WTC11 (cell line): ENCODE measurements around the gene ACTMAP. TPM values are rescaled to one million over a fixed set of nuclear protein-coding genes. Genes with fewer than 3 reads are reported as not detected.

Experiments
- ATAC-seq: fragments of 200-7000 bp; cut with Tn5 transposase; 2 replicates; pipeline ENCODE4 v1.10.0; 2021; ENCODE audit warnings: mild to moderate bottlenecking, moderate library complexity
- CTCF ChIA-PET: fragments of 300-600 bp; sonication (Branson Sonifier 250); formaldehyde crosslinking; loops from one replicate; lab custom pipeline; 2021; ENCODE audit warnings: antibody characterized with exemption; lab: Charles Lee
- POLR2A ChIA-PET: fragments of 350-600 bp; sonication (Branson Sonifier 250); formaldehyde crosslinking; loops from one replicate; lab custom pipeline; 2021; ENCODE audit warnings: antibody characterized with exemption; lab: Charles Lee
- DNase-seq: peaks from one replicate; pipeline ENCODE4 v3.0.0; 2021; ENCODE audit warnings: low spot score
- H3K27ac Mint-ChIP-seq: 2 replicates; pipeline ENCODE4 v1.8.0; 2021; ENCODE audit warnings: mixed read lengths
- H3K27me3 Mint-ChIP-seq: 2 replicates; pipeline ENCODE4 v1.8.0; 2021; ENCODE audit warnings: low read depth, mild to moderate bottlenecking, moderate library complexity, mixed read lengths
- H3K36me3 Mint-ChIP-seq: 2 replicates; pipeline ENCODE4 v1.8.0; 2021; ENCODE audit warnings: mixed read lengths
- H3K4me1 Mint-ChIP-seq: 2 replicates; pipeline ENCODE4 v1.8.0; 2022; ENCODE audit warnings: mixed read lengths
- H3K4me3 Mint-ChIP-seq: 2 replicates; pipeline ENCODE4 v1.8.0; 2021; ENCODE audit warnings: mild to moderate bottlenecking, moderate library complexity, mixed read lengths
- H3K9me3 Mint-ChIP-seq: 2 replicates; pipeline ENCODE4 v1.8.0; 2021; ENCODE audit warnings: mixed read lengths
- CBFB ChIP-seq: sonication (generic); formaldehyde crosslinking; IDR thresholded peaks from 2 replicates; pipeline ENCODE4 v1.8.1; 2022; ENCODE audit warnings: mild to moderate bottlenecking, low read depth, missing genetic modification reagents
- ELF4 ChIP-seq: sonication (generic); formaldehyde crosslinking; IDR thresholded peaks from 2 replicates; pipeline ENCODE4 v1.8.1; 2022; ENCODE audit warnings: low read depth, mild to moderate bottlenecking, moderate library complexity, missing genetic modification reagents
- EMX1 ChIP-seq: fragments of 250-450 bp; sonication (Bioruptor Pico); IDR thresholded peaks from 2 replicates; pipeline ENCODE4 v1.8.0; 2021; ENCODE audit warnings: mild to moderate bottlenecking
- ETV6 ChIP-seq: sonication (generic); formaldehyde crosslinking; IDR thresholded peaks from 2 replicates; pipeline ENCODE4 v1.8.1; 2022; ENCODE audit warnings: mild to moderate bottlenecking, missing genetic modification reagents
- FOXK1 ChIP-seq: sonication (generic); formaldehyde crosslinking; IDR thresholded peaks from 2 replicates; pipeline ENCODE4 v1.8.0; 2022; ENCODE audit warnings: mild to moderate bottlenecking, moderate library complexity, missing genetic modification reagents
- GRHL2 ChIP-seq: fragments of 250-450 bp; sonication (Bioruptor Pico); IDR thresholded peaks from 2 replicates; pipeline ENCODE4 v1.8.0; 2022; ENCODE audit warnings: mild to moderate bottlenecking, moderate library complexity; ENCODE audit not compliant: insufficient replicate concordance, severe bottlenecking
- HMGA2 ChIP-seq: fragments of 250-450 bp; sonication (Bioruptor Pico); IDR thresholded peaks from 2 replicates; pipeline ENCODE4 v1.4.0; 2021; ENCODE audit warnings: mild to moderate bottlenecking, moderate library complexity
- IRF2 ChIP-seq: sonication (generic); formaldehyde crosslinking; IDR thresholded peaks from 2 replicates; pipeline ENCODE4 v1.8.0; 2022; ENCODE audit warnings: low read depth, missing genetic modification reagents, borderline replicate concordance
- NFATC4 ChIP-seq: fragments of 250-450 bp; sonication (Bioruptor Pico); IDR thresholded peaks from 2 replicates; pipeline ENCODE4 v1.9.0; 2021; ENCODE audit warnings: mild to moderate bottlenecking
- NR1H2 ChIP-seq: sonication (generic); formaldehyde crosslinking; IDR thresholded peaks from 2 replicates; pipeline ENCODE4 v1.9.0; 2021; ENCODE audit warnings: mild to moderate bottlenecking, moderate library complexity, missing genetic modification reagents
- NR2C2 ChIP-seq: sonication (generic); formaldehyde crosslinking; IDR thresholded peaks from 2 replicates; pipeline ENCODE4 v1.8.0; 2022; ENCODE audit warnings: mild to moderate bottlenecking, missing genetic modification reagents
- NR3C1 ChIP-seq: sonication (generic); formaldehyde crosslinking; conservative IDR thresholded peaks from 2 replicates; pipeline ENCODE4 v1.8.1; 2023; ENCODE audit warnings: low read depth, mild to moderate bottlenecking, missing genetic modification reagents
- RELA ChIP-seq: sonication (generic); formaldehyde crosslinking; IDR thresholded peaks from 2 replicates; pipeline ENCODE4 v1.8.1; 2022; ENCODE audit warnings: missing genetic modification reagents, mild to moderate bottlenecking, borderline replicate concordance
- TEAD1 ChIP-seq: sonication (generic); formaldehyde crosslinking; IDR thresholded peaks from 2 replicates; pipeline ENCODE4 v1.8.0; 2022; ENCODE audit warnings: mild to moderate bottlenecking, missing genetic modification reagents
- TEAD4 ChIP-seq: sonication (generic); formaldehyde crosslinking; IDR thresholded peaks from 2 replicates; pipeline ENCODE4 v1.8.0; 2022; ENCODE audit warnings: mild to moderate bottlenecking, missing genetic modification reagents
- USF2 ChIP-seq: sonication (generic); formaldehyde crosslinking; IDR thresholded peaks from 2 replicates; pipeline ENCODE4 v1.8.1; 2023; ENCODE audit warnings: mild to moderate bottlenecking, missing genetic modification reagents, moderate library complexity
- ZNF138 ChIP-seq: sonication (generic); formaldehyde crosslinking; conservative IDR thresholded peaks from 2 replicates; pipeline ENCODE4 v1.8.1; 2022; ENCODE audit warnings: mild to moderate bottlenecking, moderate library complexity, missing genetic modification reagents
- ZNF232 ChIP-seq: sonication (generic); formaldehyde crosslinking; IDR thresholded peaks from 2 replicates; pipeline ENCODE4 v1.8.0; 2022; ENCODE audit warnings: mild to moderate bottlenecking, missing genetic modification reagents
- ZNF396 ChIP-seq: fragments of 250-450 bp; sonication (Bioruptor Pico); IDR thresholded peaks from 2 replicates; pipeline ENCODE4 v1.8.0; 2021; ENCODE audit warnings: mild to moderate bottlenecking, moderate library complexity, borderline replicate concordance
- ZNF416 ChIP-seq: fragments of 250-450 bp; sonication (Bioruptor Pico); IDR thresholded peaks from 2 replicates; pipeline ENCODE4 v1.9.0; 2021; ENCODE audit warnings: mild to moderate bottlenecking, inconsistent platforms
- ZNF425 ChIP-seq: fragments of 250-450 bp; sonication (Bioruptor Pico); conservative IDR thresholded peaks from 2 replicates; pipeline ENCODE4 v1.9.0; 2021; ENCODE audit warnings: mild to moderate bottlenecking
- total RNA-seq: library from RNA; stranded (reverse); gene quantifications from 3 replicates; pipeline ENCODE4 v1.2.3, GENCODE V29; 2021
- TF ChIP-seq, protein P1 (sequence below): sonication (generic); formaldehyde crosslinking; IDR thresholded peaks from 2 replicates; pipeline ENCODE4 v1.8.0; 2023; ENCODE audit warnings: missing genetic modification reagents, mild to moderate bottlenecking, borderline replicate concordance
- TF ChIP-seq, protein P2 (sequence below): sonication (generic); formaldehyde crosslinking; IDR thresholded peaks from 2 replicates; pipeline ENCODE4 v1.8.1; 2023; ENCODE audit warnings: mild to moderate bottlenecking, missing genetic modification reagents, moderate library complexity
- TF ChIP-seq, protein P3 (sequence below): sonication (generic); formaldehyde crosslinking; IDR thresholded peaks from 2 replicates; pipeline ENCODE4 v1.8.0; 2022; ENCODE audit warnings: mild to moderate bottlenecking, missing genetic modification reagents

The ACTMAP gene
- total RNA-seq, 1 experiment from 2014 or later, result 29.6 TPM

GRCh38 chr19:40744554-40745401 lies 5.5 kb downstream of the ACTMAP start (continued):
- TF ChIP-seq, protein P1, sequence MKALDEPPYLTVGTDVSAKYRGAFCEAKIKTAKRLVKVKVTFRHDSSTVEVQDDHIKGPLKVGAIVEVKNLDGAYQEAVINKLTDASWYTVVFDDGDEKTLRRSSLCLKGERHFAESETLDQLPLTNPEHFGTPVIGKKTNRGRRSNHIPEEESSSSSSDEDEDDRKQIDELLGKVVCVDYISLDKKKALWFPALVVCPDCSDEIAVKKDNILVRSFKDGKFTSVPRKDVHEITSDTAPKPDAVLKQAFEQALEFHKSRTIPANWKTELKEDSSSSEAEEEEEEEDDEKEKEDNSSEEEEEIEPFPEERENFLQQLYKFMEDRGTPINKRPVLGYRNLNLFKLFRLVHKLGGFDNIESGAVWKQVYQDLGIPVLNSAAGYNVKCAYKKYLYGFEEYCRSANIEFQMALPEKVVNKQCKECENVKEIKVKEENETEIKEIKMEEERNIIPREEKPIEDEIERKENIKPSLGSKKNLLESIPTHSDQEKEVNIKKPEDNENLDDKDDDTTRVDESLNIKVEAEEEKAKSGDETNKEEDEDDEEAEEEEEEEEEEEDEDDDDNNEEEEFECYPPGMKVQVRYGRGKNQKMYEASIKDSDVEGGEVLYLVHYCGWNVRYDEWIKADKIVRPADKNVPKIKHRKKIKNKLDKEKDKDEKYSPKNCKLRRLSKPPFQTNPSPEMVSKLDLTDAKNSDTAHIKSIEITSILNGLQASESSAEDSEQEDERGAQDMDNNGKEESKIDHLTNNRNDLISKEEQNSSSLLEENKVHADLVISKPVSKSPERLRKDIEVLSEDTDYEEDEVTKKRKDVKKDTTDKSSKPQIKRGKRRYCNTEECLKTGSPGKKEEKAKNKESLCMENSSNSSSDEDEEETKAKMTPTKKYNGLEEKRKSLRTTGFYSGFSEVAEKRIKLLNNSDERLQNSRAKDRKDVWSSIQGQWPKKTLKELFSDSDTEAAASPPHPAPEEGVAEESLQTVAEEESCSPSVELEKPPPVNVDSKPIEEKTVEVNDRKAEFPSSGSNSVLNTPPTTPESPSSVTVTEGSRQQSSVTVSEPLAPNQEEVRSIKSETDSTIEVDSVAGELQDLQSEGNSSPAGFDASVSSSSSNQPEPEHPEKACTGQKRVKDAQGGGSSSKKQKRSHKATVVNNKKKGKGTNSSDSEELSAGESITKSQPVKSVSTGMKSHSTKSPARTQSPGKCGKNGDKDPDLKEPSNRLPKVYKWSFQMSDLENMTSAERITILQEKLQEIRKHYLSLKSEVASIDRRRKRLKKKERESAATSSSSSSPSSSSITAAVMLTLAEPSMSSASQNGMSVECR (CRISPR knock-in tag), result no peak
- no peak for TF ChIP-seq EMX1 (CRISPR knock-in tag)
- TF ChIP-seq TEAD4, result no peak
- TF ChIP-seq, protein P2, sequence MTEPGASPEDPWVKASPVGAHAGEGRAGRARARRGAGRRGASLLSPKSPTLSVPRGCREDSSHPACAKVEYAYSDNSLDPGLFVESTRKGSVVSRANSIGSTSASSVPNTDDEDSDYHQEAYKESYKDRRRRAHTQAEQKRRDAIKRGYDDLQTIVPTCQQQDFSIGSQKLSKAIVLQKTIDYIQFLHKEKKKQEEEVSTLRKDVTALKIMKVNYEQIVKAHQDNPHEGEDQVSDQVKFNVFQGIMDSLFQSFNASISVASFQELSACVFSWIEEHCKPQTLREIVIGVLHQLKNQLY (CRISPR knock-in tag), result no peak
- TF ChIP-seq NFATC4 (CRISPR knock-in tag), result no peak
- TF ChIP-seq USF2, result 0 out of 2 replicates have a peak, but pooled peaks have one; percentile 8
- TF ChIP-seq NR1H2, result no peak
- TF ChIP-seq IRF2 (CRISPR knock-in tag), result no peak

DNA sequence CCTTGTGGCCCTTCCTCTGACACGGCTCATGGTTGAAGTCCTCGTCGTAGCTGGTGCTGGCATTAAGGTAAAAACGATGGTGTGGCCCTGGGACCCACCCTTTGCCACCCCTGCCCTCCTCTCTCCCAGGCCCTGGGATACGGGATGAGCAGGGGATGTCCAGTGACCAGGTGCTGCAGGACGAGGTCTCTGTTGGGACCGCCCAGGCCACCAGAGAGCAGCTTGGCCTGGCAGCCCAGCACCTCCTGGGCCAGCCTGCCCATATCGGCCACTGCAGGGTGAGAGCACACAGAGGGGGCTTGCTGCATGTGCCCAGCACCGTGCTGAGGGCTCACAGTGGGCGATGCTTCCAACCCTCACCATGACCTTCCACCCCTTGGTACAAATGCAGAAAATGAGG lies 6.4 kb downstream of the ACTMAP start:
- TF ChIP-seq FOXK1 (CRISPR knock-in tag) (no peak), CBFB (CRISPR knock-in tag) (no peak), NR3C1 (no peak), ZNF396 (CRISPR knock-in tag) (no peak), TEAD1 (no peak), GRHL2 (CRISPR knock-in tag) (no peak), USF2 (no peak), NR2C2 (CRISPR knock-in tag) (no peak), NR1H2 (no peak), ZNF138 (no peak), ZNF416 (no peak), RELA (CRISPR knock-in tag) (no peak), ZNF232 (no peak), HMGA2 (CRISPR knock-in tag) (no peak), ELF4 (no peak), ZNF425 (CRISPR knock-in tag) (no peak), ETV6 (CRISPR knock-in tag) (no peak)
- TF ChIP-seq, protein P3, sequence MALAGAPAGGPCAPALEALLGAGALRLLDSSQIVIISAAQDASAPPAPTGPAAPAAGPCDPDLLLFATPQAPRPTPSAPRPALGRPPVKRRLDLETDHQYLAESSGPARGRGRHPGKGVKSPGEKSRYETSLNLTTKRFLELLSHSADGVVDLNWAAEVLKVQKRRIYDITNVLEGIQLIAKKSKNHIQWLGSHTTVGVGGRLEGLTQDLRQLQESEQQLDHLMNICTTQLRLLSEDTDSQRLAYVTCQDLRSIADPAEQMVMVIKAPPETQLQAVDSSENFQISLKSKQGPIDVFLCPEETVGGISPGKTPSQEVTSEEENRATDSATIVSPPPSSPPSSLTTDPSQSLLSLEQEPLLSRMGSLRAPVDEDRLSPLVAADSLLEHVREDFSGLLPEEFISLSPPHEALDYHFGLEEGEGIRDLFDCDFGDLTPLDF (CRISPR knock-in tag), result no peak
- TF ChIP-seq, protein P2 (CRISPR knock-in tag), result no peak
- peaks cover 7% of the 10 kb centered on the region for H3K36me3 Mint-ChIP-seq
- H3K9me3 Mint-ChIP-seq, result no peaks in the 10 kb centered on the region
- no peaks in the 10 kb centered on the region for H3K27me3 Mint-ChIP-seq
- DNase-seq (no peak), ATAC-seq (no peak)
- CTCF ChIA-PET, result interaction anchor here (0.8 to 4.3 kb wide), 7 partner anchors 11 to 81 kb away, joined by 4 to 27 read pairs (median 11); partner anchors contain the start of genes EGLN2 and RAB4B
- H3K4me1 Mint-ChIP-seq, result peaks cover 17% of the 10 kb centered on the region
- no peak overlapping the region for H3K4me3 Mint-ChIP-seq
- POLR2A ChIA-PET, result no interaction called here
- no peak overlapping the region; the same call in 1 of the 2 replicates for H3K27ac Mint-ChIP-seq
